ENCODE results near the gene ATAT1. TPM values are rescaled to one million over a fixed set of nuclear protein-coding genes. Genes with fewer than 3 reads are reported as not detected.

ATAT1 gene
- total and polyA plus RNA-seq, 9 of the 15 experiments (the other 6 are each of a cell fraction or from before 2014, with no cell fraction given) = 0.65 to 5.8 (median 1.6) TPM

DNA sequence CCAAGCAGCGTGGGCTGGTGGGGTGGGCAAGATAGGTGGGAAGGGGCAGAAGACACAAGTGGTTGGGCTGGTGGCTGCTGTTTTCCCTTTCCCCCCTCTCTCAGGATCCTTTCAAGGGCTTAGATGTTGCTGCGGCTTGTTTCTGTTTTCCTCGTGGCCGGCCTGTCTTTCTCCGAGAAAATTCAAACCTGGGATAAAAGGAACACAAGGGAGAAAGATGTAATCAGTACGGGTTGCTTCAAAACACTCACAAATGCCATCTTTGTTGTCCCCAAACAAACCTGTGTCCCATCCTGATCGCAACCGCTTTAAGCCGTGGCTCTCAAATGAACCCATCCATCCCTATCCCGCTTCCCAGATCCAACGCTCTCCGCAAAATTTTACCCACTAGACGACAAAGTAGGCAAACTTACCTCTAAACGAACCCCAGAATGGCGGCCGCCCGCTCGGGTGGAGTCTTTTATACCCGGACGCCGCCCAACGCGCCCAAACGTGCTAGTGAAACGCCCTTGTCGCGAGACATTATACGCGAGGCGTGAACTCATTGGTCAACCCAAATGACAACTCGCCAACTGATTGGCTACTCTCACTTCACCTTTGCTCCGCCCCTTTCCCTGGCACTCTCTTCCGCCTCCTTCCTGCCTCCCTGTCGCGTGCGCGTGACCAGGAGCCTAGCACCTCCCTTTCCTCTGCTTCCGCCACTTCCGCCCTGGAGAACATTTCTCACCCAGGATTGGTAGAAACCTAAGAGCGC, 9.7 kb upstream of the ATAT1 start, which contains the start of gene PPP1R10 (continued):
- TF ChIP-seq ZNF41 (CRISPR knock-in tag; conservative IDR thresholded peaks at IDR 0.05) = peak; percentile 82
- TF ChIP-seq ZNF644 (tag; IDR thresholded peaks at IDR 0.05; ENCODE audit: low read depth) = no peak
- peak; percentile 92 to 93; a peak in 3 of 4 replicates for TF ChIP-seq SIN3A (IDR thresholded peaks at IDR 0.05; ENCODE audit: borderline replicate concordance in 2 of 2, control insufficient read depth in 1 of 2, low read depth in 2 of 2, low read length in 2 of 2)
- TF ChIP-seq TAF9B (IDR thresholded peaks at IDR 0.05; ENCODE audit: partially characterized antibody) = peak; percentile 98
- 0 out of 2 replicates have a peak, but pooled peaks have one; percentile 76 for TF ChIP-seq ZNF76 (CRISPR knock-in tag; IDR thresholded peaks at IDR 0.05; ENCODE audit: borderline replicate concordance)
- peak; percentile 98 for TF ChIP-seq PHB (CRISPR knock-in tag; IDR thresholded peaks at IDR 0.05)
- peak; percentile 55; the same call in 1 of the 2 replicates for TF ChIP-seq ZNF79 (CRISPR knock-in tag; IDR thresholded peaks at IDR 0.05; ENCODE audit: low read depth)
- TF ChIP-seq MXI1 (IDR thresholded peaks at IDR 0.05; ENCODE audit: low read depth, low read length) = no peak; the same call in 1 of the 2 replicates
- TF ChIP-seq, protein P1, sequence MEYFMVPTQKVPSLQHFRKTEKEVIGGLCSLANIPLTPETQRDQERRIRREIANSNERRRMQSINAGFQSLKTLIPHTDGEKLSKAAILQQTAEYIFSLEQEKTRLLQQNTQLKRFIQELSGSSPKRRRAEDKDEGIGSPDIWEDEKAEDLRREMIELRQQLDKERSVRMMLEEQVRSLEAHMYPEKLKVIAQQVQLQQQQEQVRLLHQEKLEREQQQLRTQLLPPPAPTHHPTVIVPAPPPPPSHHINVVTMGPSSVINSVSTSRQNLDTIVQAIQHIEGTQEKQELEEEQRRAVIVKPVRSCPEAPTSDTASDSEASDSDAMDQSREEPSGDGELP (CRISPR knock-in tag; IDR thresholded peaks at IDR 0.05; ENCODE audit: borderline replicate concordance) = 0 out of 2 replicates have a peak, but pooled peaks have one; percentile 19
- TF ChIP-seq ZBTB17 (CRISPR knock-in tag; IDR thresholded peaks at IDR 0.05) = peak; percentile 87
- peak; percentile 59; the same call in 1 of the 2 replicates for TF ChIP-seq STAT5A (IDR thresholded peaks at IDR 0.05; ENCODE audit: borderline replicate concordance, low read length)
- TF ChIP-seq NR2C1 (IDR thresholded peaks at IDR 0.05) = peak; percentile 65; the same call in 1 of the 2 replicates
- TF ChIP-seq NR2C1 (tag; IDR thresholded peaks at IDR 0.05) = no peak
- TF ChIP-seq GATAD2B (IDR thresholded peaks at IDR 0.05; ENCODE audit: borderline replicate concordance) = no peak
- no peak for TF ChIP-seq ZNF764 (CRISPR knock-in tag; IDR thresholded peaks at IDR 0.05; ENCODE audit: low read depth)
- no peak for TF ChIP-seq L3MBTL2 (IDR thresholded peaks at IDR 0.05)
- TF ChIP-seq ZC3H11A (IDR thresholded peaks at IDR 0.05; ENCODE audit: low read depth, low read length) = no peak
- peak; percentile 98 for TF ChIP-seq CXXC5 (CRISPR knock-in tag; IDR thresholded peaks at IDR 0.05)
- TF ChIP-seq, protein P2, sequence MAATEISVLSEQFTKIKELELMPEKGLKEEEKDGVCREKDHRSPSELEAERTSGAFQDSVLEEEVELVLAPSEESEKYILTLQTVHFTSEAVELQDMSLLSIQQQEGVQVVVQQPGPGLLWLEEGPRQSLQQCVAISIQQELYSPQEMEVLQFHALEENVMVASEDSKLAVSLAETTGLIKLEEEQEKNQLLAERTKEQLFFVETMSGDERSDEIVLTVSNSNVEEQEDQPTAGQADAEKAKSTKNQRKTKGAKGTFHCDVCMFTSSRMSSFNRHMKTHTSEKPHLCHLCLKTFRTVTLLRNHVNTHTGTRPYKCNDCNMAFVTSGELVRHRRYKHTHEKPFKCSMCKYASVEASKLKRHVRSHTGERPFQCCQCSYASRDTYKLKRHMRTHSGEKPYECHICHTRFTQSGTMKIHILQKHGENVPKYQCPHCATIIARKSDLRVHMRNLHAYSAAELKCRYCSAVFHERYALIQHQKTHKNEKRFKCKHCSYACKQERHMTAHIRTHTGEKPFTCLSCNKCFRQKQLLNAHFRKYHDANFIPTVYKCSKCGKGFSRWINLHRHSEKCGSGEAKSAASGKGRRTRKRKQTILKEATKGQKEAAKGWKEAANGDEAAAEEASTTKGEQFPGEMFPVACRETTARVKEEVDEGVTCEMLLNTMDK (IDR thresholded peaks at IDR 0.05; ENCODE audit: borderline replicate concordance, insufficient read depth, low read depth, low read length, poor library complexity, severe bottlenecking) = no peak
- no peak for TF ChIP-seq ZNF174 (CRISPR knock-in tag; IDR thresholded peaks at IDR 0.05)
- peak; percentile 93; the same call in 1 of the 2 replicates for TF ChIP-seq ZNF780A (CRISPR knock-in tag; IDR thresholded peaks at IDR 0.05)
- TF ChIP-seq CBX2 (IDR thresholded peaks at IDR 0.05; ENCODE audit: insufficient read depth, low read length, poor library complexity, severe bottlenecking) = no peak
- TF ChIP-seq TAF1 (IDR thresholded peaks at IDR 0.05; ENCODE audit: control insufficient read depth, extremely low read depth, insufficient read depth, low read length, severe bottlenecking) = peak; percentile 100
- TF ChIP-seq, protein P3, sequence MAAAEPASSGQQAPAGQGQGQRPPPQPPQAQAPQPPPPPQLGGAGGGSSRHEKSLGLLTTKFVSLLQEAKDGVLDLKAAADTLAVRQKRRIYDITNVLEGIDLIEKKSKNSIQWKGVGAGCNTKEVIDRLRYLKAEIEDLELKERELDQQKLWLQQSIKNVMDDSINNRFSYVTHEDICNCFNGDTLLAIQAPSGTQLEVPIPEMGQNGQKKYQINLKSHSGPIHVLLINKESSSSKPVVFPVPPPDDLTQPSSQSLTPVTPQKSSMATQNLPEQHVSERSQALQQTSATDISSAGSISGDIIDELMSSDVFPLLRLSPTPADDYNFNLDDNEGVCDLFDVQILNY (CRISPR knock-in tag; IDR thresholded peaks at IDR 0.05) = peak; percentile 64
- TF ChIP-seq SMARCC2 (IDR thresholded peaks at IDR 0.05; ENCODE audit: low read depth) = no peak

All from K562 (cell line).